ENCODE measurements around the gene GP1BB. TPM values are rescaled to one million over a fixed set of nuclear protein-coding genes. Genes with fewer than 3 reads are reported as not detected.

Gene GP1BB
- total RNA-seq, 1 donor, result 1.8 TPM

DNA sequence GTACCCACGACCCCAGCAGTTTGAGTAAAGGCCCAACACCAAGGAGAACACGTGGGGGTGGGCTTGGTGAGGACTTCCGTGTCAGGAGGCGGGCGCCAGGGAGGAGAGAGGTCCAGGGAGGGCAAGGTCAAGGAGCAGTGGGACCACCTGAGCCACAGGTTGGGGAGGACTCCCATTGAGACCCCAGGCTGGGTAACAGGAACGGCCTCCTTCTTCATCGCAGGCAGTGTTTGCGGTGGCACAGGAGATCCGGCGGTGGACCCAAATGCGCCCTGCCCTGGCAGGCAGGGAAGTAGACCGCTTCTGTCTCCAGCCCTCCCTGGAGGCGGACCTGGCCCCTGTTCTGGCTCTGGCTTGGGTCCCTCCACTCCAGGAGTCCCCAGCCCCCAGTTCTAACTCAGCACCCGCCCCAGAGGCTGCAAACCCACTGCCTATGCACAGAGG, 31.4 kb downstream of the GP1BB start:
- Histone ChIP-seq H4K20me1 (ENCODE audit: insufficient read depth, low read length) (no peaks in the 10 kb centered on the region), H3K79me2 (ENCODE audit: insufficient read depth, low read length) (no peaks in the 10 kb centered on the region), H3K27ac (ENCODE audit: low read depth, low read length) (no peak overlapping the region), H2AFZ (ENCODE audit: low read length) (no peak overlapping the region), H3K27me3 (ENCODE audit: insufficient read depth, low read length) (peaks cover 71% of the 10 kb centered on the region), H3K36me3 (ENCODE audit: insufficient read depth, low read length) (no peaks in the 10 kb centered on the region), H3K9me3 (ENCODE audit: low read depth, low read length) (no peaks in the 10 kb centered on the region), H3K4me2 (ENCODE audit: insufficient read depth, low read length) (no peak overlapping the region), H3K4me1 (ENCODE audit: insufficient read depth, low read length) (no peaks in the 10 kb centered on the region), H3K4me3 (ENCODE audit: insufficient read depth, low read length) (no peak overlapping the region)
- TF ChIP-seq, protein P1, sequence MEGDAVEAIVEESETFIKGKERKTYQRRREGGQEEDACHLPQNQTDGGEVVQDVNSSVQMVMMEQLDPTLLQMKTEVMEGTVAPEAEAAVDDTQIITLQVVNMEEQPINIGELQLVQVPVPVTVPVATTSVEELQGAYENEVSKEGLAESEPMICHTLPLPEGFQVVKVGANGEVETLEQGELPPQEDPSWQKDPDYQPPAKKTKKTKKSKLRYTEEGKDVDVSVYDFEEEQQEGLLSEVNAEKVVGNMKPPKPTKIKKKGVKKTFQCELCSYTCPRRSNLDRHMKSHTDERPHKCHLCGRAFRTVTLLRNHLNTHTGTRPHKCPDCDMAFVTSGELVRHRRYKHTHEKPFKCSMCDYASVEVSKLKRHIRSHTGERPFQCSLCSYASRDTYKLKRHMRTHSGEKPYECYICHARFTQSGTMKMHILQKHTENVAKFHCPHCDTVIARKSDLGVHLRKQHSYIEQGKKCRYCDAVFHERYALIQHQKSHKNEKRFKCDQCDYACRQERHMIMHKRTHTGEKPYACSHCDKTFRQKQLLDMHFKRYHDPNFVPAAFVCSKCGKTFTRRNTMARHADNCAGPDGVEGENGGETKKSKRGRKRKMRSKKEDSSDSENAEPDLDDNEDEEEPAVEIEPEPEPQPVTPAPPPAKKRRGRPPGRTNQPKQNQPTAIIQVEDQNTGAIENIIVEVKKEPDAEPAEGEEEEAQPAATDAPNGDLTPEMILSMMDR (IDR thresholded peaks at IDR 0.05; ENCODE audit: extremely low read depth, low read depth, low read length), result no peak
- DNase-seq (ENCODE audit: insufficient read length, low spot score, missing footprints), result no peak

DNA sequence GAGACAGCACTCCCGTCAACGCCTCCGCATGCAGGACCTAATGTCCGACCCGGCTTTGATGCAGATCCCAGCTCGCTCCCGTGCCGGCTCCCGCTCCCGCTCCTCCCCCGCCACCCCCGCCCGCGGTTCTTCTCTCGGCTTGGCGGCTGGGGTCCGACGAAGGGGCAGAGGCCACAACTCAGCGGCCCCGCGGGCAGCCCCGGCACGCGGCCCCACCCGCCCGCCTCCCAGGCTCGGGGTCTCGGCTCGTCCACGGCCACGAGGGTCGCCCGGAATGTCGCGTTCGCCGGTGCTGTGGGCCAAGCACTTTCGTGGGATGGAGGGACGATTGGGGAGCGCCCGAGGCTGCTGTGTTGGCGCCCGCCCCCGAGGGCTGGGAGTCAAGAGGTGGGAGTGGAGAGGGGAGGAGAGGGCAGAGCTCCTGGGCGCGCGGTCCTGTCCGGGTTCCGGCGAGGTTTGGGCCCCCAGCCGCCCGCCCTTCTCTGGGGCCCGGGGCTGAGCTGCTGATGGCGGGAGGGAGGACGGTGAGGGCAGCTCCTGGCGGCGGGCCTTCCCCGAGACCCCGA, 31.9 kb downstream of the GP1BB start:
- TF ChIP-seq, protein P1 (IDR thresholded peaks at IDR 0.05; ENCODE audit: extremely low read depth, low read depth, low read length), result no peak
- no peak overlapping the region for H3K4me3 ChIP-seq (ENCODE audit: insufficient read depth, low read length)
- H4K20me1 ChIP-seq (ENCODE audit: insufficient read depth, low read length), result no peaks in the 10 kb centered on the region
- H3K4me1 ChIP-seq (ENCODE audit: insufficient read depth, low read length), result no peaks in the 10 kb centered on the region
- H2AFZ ChIP-seq (ENCODE audit: low read length), result no peak overlapping the region
- H3K9me3 ChIP-seq (ENCODE audit: low read depth, low read length), result no peaks in the 10 kb centered on the region
- no peak overlapping the region for H3K27ac ChIP-seq (ENCODE audit: low read depth, low read length)
- no peak for DNase-seq (ENCODE audit: insufficient read length, low spot score, missing footprints)
- H3K27me3 ChIP-seq (ENCODE audit: insufficient read depth, low read length), result peaks cover 76% of the 10 kb centered on the region
- H3K4me2 ChIP-seq (ENCODE audit: insufficient read depth, low read length), result no peak overlapping the region
- no peaks in the 10 kb centered on the region for H3K79me2 ChIP-seq (ENCODE audit: insufficient read depth, low read length)
- no peaks in the 10 kb centered on the region for H3K36me3 ChIP-seq (ENCODE audit: insufficient read depth, low read length)

DNA sequence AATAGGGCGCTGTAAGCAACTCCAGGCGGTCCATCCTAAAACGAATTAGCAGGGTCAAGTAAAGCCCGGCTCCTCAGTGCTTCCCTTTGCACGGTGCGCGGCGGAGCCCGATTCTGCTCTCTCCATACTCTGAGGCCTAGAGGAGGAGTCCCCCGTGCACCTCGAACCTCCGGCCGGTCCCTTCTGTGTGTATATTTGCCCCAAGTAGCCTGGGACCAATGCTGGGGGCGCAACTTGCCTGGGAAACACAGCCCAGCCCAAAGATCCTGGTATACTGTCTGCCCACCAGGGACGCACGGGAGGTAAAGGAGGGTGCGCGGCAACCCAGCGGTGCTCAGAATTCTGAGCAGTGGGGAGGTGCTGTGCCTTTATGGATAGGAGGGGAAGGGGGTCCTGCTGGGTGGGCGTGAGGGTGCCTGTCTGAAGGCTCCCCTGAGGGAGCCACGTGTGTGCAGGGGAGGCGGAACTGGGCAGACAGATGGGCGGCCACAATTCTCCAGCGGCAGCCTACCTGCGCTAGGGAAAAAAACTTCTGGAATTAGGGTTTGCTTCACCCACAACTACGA, 32.5 kb downstream of the GP1BB start:
- peaks cover 77% of the 10 kb centered on the region for H3K27me3 ChIP-seq (ENCODE audit: insufficient read depth, low read length)
- no peak overlapping the region for H3K4me2 ChIP-seq (ENCODE audit: insufficient read depth, low read length)
- no peak overlapping the region for H3K27ac ChIP-seq (ENCODE audit: low read depth, low read length)
- H3K4me3 ChIP-seq (ENCODE audit: insufficient read depth, low read length), result no peak overlapping the region
- no peaks in the 10 kb centered on the region for H3K4me1 ChIP-seq (ENCODE audit: insufficient read depth, low read length)
- H3K9me3 ChIP-seq (ENCODE audit: low read depth, low read length), result no peaks in the 10 kb centered on the region
- TF ChIP-seq, protein P1 (IDR thresholded peaks at IDR 0.05; ENCODE audit: extremely low read depth, low read depth, low read length), result no peak
- H3K36me3 ChIP-seq (ENCODE audit: insufficient read depth, low read length), result no peaks in the 10 kb centered on the region
- H3K79me2 ChIP-seq (ENCODE audit: insufficient read depth, low read length), result no peaks in the 10 kb centered on the region
- no peak overlapping the region for H2AFZ ChIP-seq (ENCODE audit: low read length)
- peak; percentile 95 for DNase-seq (ENCODE audit: insufficient read length, low spot score, missing footprints)
- no peaks in the 10 kb centered on the region for H4K20me1 ChIP-seq (ENCODE audit: insufficient read depth, low read length)

DNA sequence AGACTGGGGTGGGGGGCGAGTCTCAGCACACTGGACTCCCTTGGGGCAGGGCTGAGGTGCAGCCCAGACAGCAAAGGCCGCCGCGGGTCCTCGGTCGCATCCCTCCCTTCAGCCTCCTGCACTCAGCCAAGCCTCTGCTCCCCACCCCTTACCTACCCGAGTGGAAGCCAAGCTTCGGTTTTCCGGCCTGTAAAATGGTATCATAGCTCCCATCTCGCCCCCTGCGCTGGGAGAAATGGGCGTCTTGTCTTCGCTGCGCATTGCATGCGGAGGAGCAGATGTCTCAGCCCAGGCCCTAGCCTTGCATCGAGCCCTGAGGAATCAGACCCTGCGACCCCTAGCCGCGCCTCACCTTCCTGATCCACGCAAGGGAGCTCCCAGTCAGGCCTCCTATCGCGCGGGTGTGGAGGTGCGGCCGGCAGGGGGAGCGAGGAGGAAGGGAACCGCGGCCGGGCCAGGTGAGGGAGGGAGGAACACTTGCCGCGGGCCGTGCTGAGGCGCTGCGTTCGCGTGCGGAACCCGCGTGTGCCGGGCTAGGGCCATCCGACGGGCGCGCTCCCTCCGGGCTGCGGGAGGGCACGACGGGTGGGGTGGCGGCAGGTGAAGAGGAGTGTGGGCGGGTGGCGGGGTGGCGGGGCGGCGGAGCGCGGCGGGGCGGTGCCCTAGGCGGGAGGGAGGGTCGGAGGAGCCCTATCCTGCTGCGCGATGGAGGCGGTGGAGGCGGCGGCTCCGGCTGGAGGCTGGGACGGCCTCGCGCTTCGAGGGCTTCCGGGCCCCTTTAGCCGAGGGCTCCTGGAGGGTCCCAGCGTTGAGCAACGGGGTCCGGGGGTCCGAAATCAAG, 33.2 kb downstream of the GP1BB start:
- no peak for DNase-seq (ENCODE audit: insufficient read length, low spot score, missing footprints)
- H3K9me3 ChIP-seq (ENCODE audit: low read depth, low read length), result no peaks in the 10 kb centered on the region
- H3K4me3 ChIP-seq (ENCODE audit: insufficient read depth, low read length), result no peak overlapping the region
- no peaks in the 10 kb centered on the region for H4K20me1 ChIP-seq (ENCODE audit: insufficient read depth, low read length)
- H2AFZ ChIP-seq (ENCODE audit: low read length), result no peak overlapping the region
- TF ChIP-seq, protein P1 (IDR thresholded peaks at IDR 0.05; ENCODE audit: extremely low read depth, low read depth, low read length), result no peak
- peaks cover 80% of the 10 kb centered on the region for H3K27me3 ChIP-seq (ENCODE audit: insufficient read depth, low read length)
- no peaks in the 10 kb centered on the region for H3K4me1 ChIP-seq (ENCODE audit: insufficient read depth, low read length)
- no peaks in the 10 kb centered on the region for H3K36me3 ChIP-seq (ENCODE audit: insufficient read depth, low read length)
- H3K79me2 ChIP-seq (ENCODE audit: insufficient read depth, low read length), result no peaks in the 10 kb centered on the region
- H3K4me2 ChIP-seq (ENCODE audit: insufficient read depth, low read length), result no peak overlapping the region
- no peak overlapping the region for H3K27ac ChIP-seq (ENCODE audit: low read depth, low read length)
